ENCODE data around the gene HDHD5.

The HDHD5 gene

GRCh38 chr22:17194213-17194612 lies 35.1 kb upstream of the HDHD5 start:
- H3K4me3 ChIP-seq (ENCODE audit: low read depth, low read length) = no peak overlapping the region
- H3K27ac ChIP-seq = no peak overlapping the region
- no peak for DNase-seq
- TF ChIP-seq, protein P1, sequence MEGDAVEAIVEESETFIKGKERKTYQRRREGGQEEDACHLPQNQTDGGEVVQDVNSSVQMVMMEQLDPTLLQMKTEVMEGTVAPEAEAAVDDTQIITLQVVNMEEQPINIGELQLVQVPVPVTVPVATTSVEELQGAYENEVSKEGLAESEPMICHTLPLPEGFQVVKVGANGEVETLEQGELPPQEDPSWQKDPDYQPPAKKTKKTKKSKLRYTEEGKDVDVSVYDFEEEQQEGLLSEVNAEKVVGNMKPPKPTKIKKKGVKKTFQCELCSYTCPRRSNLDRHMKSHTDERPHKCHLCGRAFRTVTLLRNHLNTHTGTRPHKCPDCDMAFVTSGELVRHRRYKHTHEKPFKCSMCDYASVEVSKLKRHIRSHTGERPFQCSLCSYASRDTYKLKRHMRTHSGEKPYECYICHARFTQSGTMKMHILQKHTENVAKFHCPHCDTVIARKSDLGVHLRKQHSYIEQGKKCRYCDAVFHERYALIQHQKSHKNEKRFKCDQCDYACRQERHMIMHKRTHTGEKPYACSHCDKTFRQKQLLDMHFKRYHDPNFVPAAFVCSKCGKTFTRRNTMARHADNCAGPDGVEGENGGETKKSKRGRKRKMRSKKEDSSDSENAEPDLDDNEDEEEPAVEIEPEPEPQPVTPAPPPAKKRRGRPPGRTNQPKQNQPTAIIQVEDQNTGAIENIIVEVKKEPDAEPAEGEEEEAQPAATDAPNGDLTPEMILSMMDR (IDR thresholded peaks at IDR 0.05; ENCODE audit: low read depth, low read length, missing control alignments) = no peak
- H3K36me3 ChIP-seq (replicated peaks) = no peaks in the 10 kb centered on the region
- no peaks in the 10 kb centered on the region for H3K27me3 ChIP-seq (replicated peaks)
- in situ Hi-C loops (cut with HindIII; ENCODE audit: low pct_ligation_motif_present, low sequenced_read_pairs) = no loop called here

GRCh38 chr22:17192186-17192585 lies 33.1 kb upstream of the HDHD5 start:
- Histone ChIP-seq H3K27ac (no peak overlapping the region), H3K4me3 (ENCODE audit: low read depth, low read length) (no peak overlapping the region), H3K36me3 (replicated peaks) (no peaks in the 10 kb centered on the region), H3K27me3 (replicated peaks) (no peaks in the 10 kb centered on the region)
- DNase-seq = no peak
- TF ChIP-seq, protein P1 (IDR thresholded peaks at IDR 0.05; ENCODE audit: low read depth, low read length, missing control alignments) = no peak
- in situ Hi-C loops (cut with HindIII; ENCODE audit: low pct_ligation_motif_present, low sequenced_read_pairs) = no loop called here

- in situ Hi-C loops (cut with HindIII; ENCODE audit: low pct_ligation_motif_present, low sequenced_read_pairs) = no loop called here
- no peaks in the 10 kb centered on the region for H3K36me3 ChIP-seq (replicated peaks)
- DNase-seq = peak; percentile 53
- H3K4me3 ChIP-seq (ENCODE audit: low read depth, low read length) = no peak overlapping the region
- H3K27ac ChIP-seq = no peak overlapping the region
- no peaks in the 10 kb centered on the region for H3K27me3 ChIP-seq (replicated peaks)
- TF ChIP-seq, protein P1 (IDR thresholded peaks at IDR 0.05; ENCODE audit: low read depth, low read length, missing control alignments) = no peak
Observed at GRCh38 chr22:17191163-17191784, 32.2 kb upstream of the HDHD5 start.

- in situ Hi-C loops (cut with HindIII; ENCODE audit: low pct_ligation_motif_present, low sequenced_read_pairs) = no loop called here
- DNase-seq = no peak
- TF ChIP-seq, protein P1 (IDR thresholded peaks at IDR 0.05; ENCODE audit: low read depth, low read length, missing control alignments) = no peak
- H3K27me3 ChIP-seq (replicated peaks) = no peaks in the 10 kb centered on the region
- H3K36me3 ChIP-seq (replicated peaks) = no peaks in the 10 kb centered on the region
- no peak overlapping the region for H3K4me3 ChIP-seq (ENCODE audit: low read depth, low read length)
- H3K27ac ChIP-seq = no peak overlapping the region
Observed at GRCh38 chr22:17190702-17191101, 31.6 kb upstream of the HDHD5 start.

DNA sequence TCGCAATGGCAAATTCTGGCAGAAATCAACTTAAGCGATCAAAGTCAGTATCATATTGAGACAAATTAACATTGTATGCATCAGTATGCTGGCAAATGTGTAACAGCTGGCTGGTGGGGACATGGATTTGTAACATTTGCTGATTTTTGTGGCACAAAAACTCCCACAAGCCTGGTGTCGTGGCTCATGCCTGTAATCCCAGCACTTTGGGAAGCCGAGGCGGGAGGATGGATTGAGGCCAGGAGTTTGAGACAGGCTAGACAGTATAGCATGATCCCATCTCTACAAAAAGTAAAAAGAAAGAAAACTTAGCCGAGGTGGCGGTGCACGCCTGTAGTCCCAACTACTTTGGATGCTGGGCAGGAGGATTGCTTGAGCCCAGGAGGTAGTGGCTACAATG lies 17.6 kb upstream of the HDHD5 start:
- Histone ChIP-seq H3K27ac (no peak overlapping the region), H3K27me3 (replicated peaks) (no peaks in the 10 kb centered on the region), H3K4me3 (ENCODE audit: low read depth, low read length) (no peak overlapping the region), H3K36me3 (replicated peaks) (no peaks in the 10 kb centered on the region)
- TF ChIP-seq, protein P1 (IDR thresholded peaks at IDR 0.05; ENCODE audit: low read depth, low read length, missing control alignments) = no peak
- in situ Hi-C loops (cut with HindIII; ENCODE audit: low pct_ligation_motif_present, low sequenced_read_pairs) = no loop called here
- DNase-seq = no peak
